Tibial nerve (tissue), 3 donors: ENCODE results near the gene SERPINH1.

Experiments used
- CTCF ChIP-seq, 5 experiments: fragments of 200-600 bp in 3 of 5; fragments of 450-650 bp in 2 of 5; sonication (generic) in 3 of 5; IDR thresholded peaks; one replicate each; pipeline ENCODE4 v1.5.1; 2016 to 2019; ENCODE audit warnings: antibody characterized with exemption in 5 of 5, mild to moderate bottlenecking in 3 of 5, moderate library complexity in 2 of 5
- POLR2A ChIP-seq, 2 donors: fragments of 450-650 bp; IDR thresholded peaks; one replicate each; pipeline ENCODE4 v1.6.1; 2017; ENCODE audit warnings: antibody characterized with exemption in 2 of 2, mild to moderate bottlenecking in 2 of 2, moderate library complexity in 2 of 2

GRCh38 chr11:75535071-75535470 is 27.0 kb upstream of the SERPINH1 start:
- TF ChIP-seq CTCF (IDR thresholded peaks at IDR 0.05) (no peak), POLR2A (IDR thresholded peaks at IDR 0.05) (no peak)
